Endothelial cell of umbilical vein (primary cell): ENCODE data around the gene RAB1A. TPM values are rescaled to one million over a fixed set of nuclear protein-coding genes. Genes with fewer than 3 reads are reported as not detected.

Source experiments
- BruUV-seq: library from RNA; stranded (reverse); fragments of 400-500 nt; replicated peaks from 2 replicates; lab custom pipeline; 2021; lab: Mats Ljungman, UMichigan
- CTCF ChIA-PET: fragments of 300-600, 350-600 bp; sonication (Branson Sonifier 250); formaldehyde crosslinking; loops from one replicate; lab custom pipeline; 2021; ENCODE audit warnings: antibody characterized with exemption, inconsistent platforms; lab: Charles Lee
- POLR2A ChIA-PET: fragments of 300-600, 350-600 bp; sonication (Branson Sonifier 250); formaldehyde crosslinking; loops from one replicate; lab custom pipeline; 2021; ENCODE audit warnings: antibody characterized with exemption, inconsistent platforms; lab: Charles Lee
- DNase-seq: peaks from one replicate; pipeline ENCODE4 v3.0.0-alpha.2; 2011; ENCODE audit warnings: low read depth, low spot score
- FAIRE-seq: peaks from 2 replicates; lab custom pipeline; 2011; peaks lifted over from hg19 to GRCh38; lab: Jason Lieb, UNC
- H2AFZ ChIP-seq: 2 replicates; pipeline ENCODE4 v1.6.0; 2012; ENCODE audit warnings: low read depth, low read length, control low read depth, inconsistent platforms
- H3K27ac ChIP-seq: 2 replicates; pipeline ENCODE4 v1.5.1; 2011; ENCODE audit warnings: low read depth, mild to moderate bottlenecking, control low read depth, low read length, moderate library complexity; ENCODE audit not compliant: insufficient read depth
- H3K27me3 ChIP-seq, 2 experiments: 2 replicates each; pipeline versions ENCODE4 v1.6.0 to v1.6.1; 2011; ENCODE audit warnings: low read length in 2 of 2, mixed read lengths in 1 of 2; ENCODE audit not compliant: control insufficient read depth in 2 of 2, insufficient read depth in 2 of 2
- H3K36me3 ChIP-seq, 2 experiments: 2 replicates in 1 of 2; 3 replicates in 1 of 2; pipeline ENCODE4 v1.5.1; 2011; ENCODE audit warnings: low read length in 2 of 2, mild to moderate bottlenecking in 1 of 2, moderate library complexity in 1 of 2; ENCODE audit not compliant: control insufficient read depth in 2 of 2, insufficient read depth in 2 of 2; ENCODE audit errors: extremely low read depth in 1 of 2
- H3K4me1 ChIP-seq: 3 replicates; pipeline ENCODE4 v1.5.1; 2011; ENCODE audit warnings: mild to moderate bottlenecking, low read length; ENCODE audit not compliant: control insufficient read depth, insufficient read depth; ENCODE audit errors: extremely low read depth
- H3K4me2 ChIP-seq: 2 replicates; pipeline ENCODE4 v1.6.1; 2011; ENCODE audit warnings: low read length, control low read depth, mixed read lengths; ENCODE audit not compliant: insufficient read depth
- H3K4me3 ChIP-seq, 3 experiments: fragments of 200-600 bp in 1 of 3; sonication (generic), shearing (Covaris generic) in 1 of 3; replicated peaks in 1 of 3; 2 replicates each; pipeline ENCODE4 v1.5.1; 2011 to 2016; ENCODE audit warnings: control low read depth in 3 of 3, low read length in 3 of 3, mild to moderate bottlenecking in 2 of 3, inconsistent platforms in 1 of 3, low read depth in 1 of 3, moderate library complexity in 1 of 3; ENCODE audit not compliant: insufficient read depth in 1 of 3
- H3K79me2 ChIP-seq: 2 replicates; pipeline ENCODE4 v1.6.0; 2012; ENCODE audit warnings: low read length, inconsistent platforms; ENCODE audit not compliant: control insufficient read depth, insufficient read depth
- H3K9ac ChIP-seq: replicated peaks from 2 replicates; pipeline ENCODE3; 2011; ENCODE audit warnings: low read length, control low read depth; ENCODE audit not compliant: insufficient read depth; ENCODE audit errors: extremely low read depth
- H3K9me1 ChIP-seq: replicated peaks from 3 replicates; pipeline ENCODE4 v1.6.0; 2011; ENCODE audit warnings: mild to moderate bottlenecking, low read length; ENCODE audit not compliant: control insufficient read depth, insufficient read depth; ENCODE audit errors: extremely low read depth
- H3K9me3 ChIP-seq: replicated peaks from 2 replicates; pipeline ENCODE4 v1.5.1; 2012; ENCODE audit warnings: low read length, inconsistent platforms; ENCODE audit not compliant: control insufficient read depth, insufficient read depth
- H4K20me1 ChIP-seq: replicated peaks from 2 replicates; pipeline ENCODE3; 2011; ENCODE audit warnings: mild to moderate bottlenecking, low read length; ENCODE audit not compliant: control insufficient read depth, insufficient read depth; ENCODE audit errors: extremely low read depth
- EZH2 ChIP-seq: IDR thresholded peaks from 2 replicates; pipeline ENCODE4 v1.6.1; 2012; ENCODE audit warnings: borderline replicate concordance, low read depth, mild to moderate bottlenecking, moderate library complexity, low read length, inconsistent platforms; ENCODE audit not compliant: severe bottlenecking
- FOS ChIP-seq: IDR thresholded peaks from 2 replicates; pipeline ENCODE4 v1.6.1; 2011; ENCODE audit warnings: mild to moderate bottlenecking, low read length, moderate library complexity, borderline replicate concordance; ENCODE audit not compliant: insufficient read depth
- GATA2 ChIP-seq: IDR thresholded peaks from 2 replicates; pipeline ENCODE4 v1.7.0; 2011; ENCODE audit warnings: low read depth, mild to moderate bottlenecking, moderate library complexity, mixed read lengths, low read length; ENCODE audit not compliant: insufficient read length, insufficient read depth
- JUN ChIP-seq: IDR thresholded peaks from 2 replicates; pipeline ENCODE4 v1.6.1; 2011; ENCODE audit warnings: borderline replicate concordance, low read depth; ENCODE audit not compliant: insufficient read length, insufficient read depth
- MAX ChIP-seq: IDR thresholded peaks from 2 replicates; pipeline ENCODE4 v1.6.1; 2011; ENCODE audit not compliant: insufficient read depth, insufficient read length
- MYC ChIP-seq: IDR thresholded peaks from one replicate; pipeline ENCODE4 v1.6.1; 2011; ENCODE audit warnings: mild to moderate bottlenecking, low read depth, low read length
- POLR2A ChIP-seq: IDR thresholded peaks from 2 replicates; pipeline ENCODE4 v1.6.1; 2012; ENCODE audit warnings: low read depth, mild to moderate bottlenecking, control low read depth, low read length
- POLR2AphosphoS5 ChIP-seq: IDR thresholded peaks from 2 replicates; pipeline ENCODE4 v1.6.1; 2012; ENCODE audit warnings: low read depth, mild to moderate bottlenecking, control low read depth, low read length, moderate library complexity; ENCODE audit not compliant: insufficient read depth
- dilution Hi-C: fragments of 300-500 bp; cut with MboI; formaldehyde crosslinking; loops from one replicate; pipeline ENCODE4 v1.15.0; 2019; ENCODE audit warnings: low sequenced_read_pairs; ENCODE audit not compliant: extremely low pct_ligation_motif_present
- intact Hi-C: fragments of 100-400 bp; cut with micrococcal nuclease; formaldehyde crosslinking; loops from one replicate; pipeline ENCODE4 v1.10.0; 2022
- polyA plus RNA-seq, 4 experiments: library from polyadenylated mRNA; depleted of rRNA in 3 of 4; stranded (reverse) in 3 of 4; unstranded in 1 of 4; fragments of >200 nt; gene quantifications; 2 replicates each; pipeline versions ENCODE4 v1.2.1 to v1.2.3, GENCODE V29; 2011 to 2012; ENCODE audit warnings: missing spikeins in 1 of 4
- total RNA-seq: library from RNA; stranded (reverse); gene quantifications from 2 replicates; pipeline ENCODE4 v1.2.3, GENCODE V29; 2021
- TF ChIP-seq, protein P1 (sequence below), 2 donors: IDR thresholded peaks; 1 replicate in 1 of 2; 2 replicates in 1 of 2; pipeline ENCODE4 v1.5.1; 2011; ENCODE audit warnings: low read length in 2 of 2, mild to moderate bottlenecking in 2 of 2, moderate library complexity in 2 of 2, control low read depth in 1 of 2, inconsistent platforms in 1 of 2, low read depth in 1 of 2; ENCODE audit not compliant: insufficient read depth in 1 of 2; ENCODE audit errors: extremely low read depth in 1 of 2

The RAB1A gene
- total and polyA plus RNA-seq, 2 donors (not counting 3 experiments of a cell fraction or from before 2014, with no cell fraction given), result 121 to 176 TPM

DNA sequence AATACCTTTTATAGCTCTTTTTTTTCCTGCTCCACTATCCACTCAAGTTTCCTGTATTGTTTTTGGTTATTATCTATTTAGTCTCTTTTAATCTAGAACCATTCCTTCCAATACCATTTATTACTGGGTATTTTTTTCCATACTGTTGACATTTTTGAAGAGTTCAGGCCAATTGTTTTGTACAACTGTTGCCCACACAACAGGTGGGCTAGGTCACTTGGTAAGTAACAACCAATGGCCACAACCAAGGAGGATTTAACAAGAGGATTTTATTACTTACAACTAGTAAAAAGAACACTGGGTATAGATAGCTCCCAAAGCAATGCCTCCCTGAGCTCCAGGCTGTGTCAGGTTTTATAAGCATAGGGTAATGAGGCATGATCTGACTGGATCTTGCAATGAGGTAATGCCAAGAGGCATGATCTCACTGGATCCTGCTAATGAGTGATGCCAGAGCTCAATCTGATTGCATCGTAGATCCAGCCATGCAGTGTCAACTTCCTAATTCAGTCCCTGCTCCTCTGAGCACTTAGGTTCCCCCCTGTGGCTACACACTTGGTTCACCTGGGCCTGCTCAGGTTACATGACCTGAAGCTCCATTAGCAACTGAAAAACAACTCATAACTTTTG, 80.8 kb downstream of the RAB1A start:
- Histone ChIP-seq H3K27me3 (peaks cover 0 to 7% of the 10 kb centered on the region in 2 experiments), H4K20me1 (no peaks in the 10 kb centered on the region), H2AFZ (no peak overlapping the region), H3K36me3 (no peaks in the 10 kb centered on the region), H3K9me1 (no peaks in the 10 kb centered on the region), H3K4me3 (no peak overlapping the region), H3K9ac (no peak overlapping the region), H3K79me2 (no peaks in the 10 kb centered on the region), H3K9me3 (no peaks in the 10 kb centered on the region), H3K4me2 (no peak overlapping the region), H3K27ac (no peak overlapping the region), H3K4me1 (no peaks in the 10 kb centered on the region)
- intact Hi-C loops, result no loop called here
- BruUV-seq, result no TSS peak
- ChIA-PET CTCF (no interaction called here), POLR2A (no interaction called here)
- DNase-seq, result no peak
- dilution Hi-C loops, result no loop called here
- FAIRE-seq, result no peak
- TF ChIP-seq POLR2A, result no peak

DNA sequence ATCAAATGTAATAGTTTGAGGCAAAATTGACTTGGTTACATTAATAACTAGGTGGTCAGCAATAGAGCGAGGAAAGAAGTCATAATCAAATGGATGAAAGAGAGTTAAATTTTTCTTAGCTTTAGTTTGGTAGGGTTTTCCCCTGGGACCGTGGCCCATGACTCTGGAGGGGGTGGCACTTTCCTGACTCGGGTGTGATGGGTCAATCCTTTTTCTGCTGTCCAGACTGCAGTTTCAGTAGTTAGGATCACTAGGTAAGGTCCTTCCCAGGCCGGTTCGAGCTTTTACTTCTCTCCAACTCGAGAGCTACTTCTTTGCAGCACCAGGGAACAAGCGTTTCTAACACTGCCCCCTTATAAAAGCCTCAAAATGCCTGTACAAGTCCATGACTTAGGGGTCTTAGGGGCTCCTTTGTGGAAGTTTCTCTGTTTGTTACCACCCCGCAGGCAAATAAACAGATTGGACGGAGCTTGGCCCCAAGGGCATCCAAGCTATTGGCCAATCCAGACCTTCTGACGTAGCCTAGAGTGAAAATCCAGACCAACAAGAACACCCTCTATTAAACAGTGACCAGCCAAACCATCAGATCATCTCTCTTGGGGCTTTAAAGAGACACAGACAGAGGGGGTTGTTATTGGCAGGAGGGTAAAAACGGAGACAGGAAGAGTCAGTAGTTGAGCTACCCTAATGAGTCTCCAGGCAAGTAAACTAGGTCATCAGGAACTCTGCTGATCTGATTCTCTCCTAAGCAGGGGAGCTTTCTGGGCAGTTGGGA, 83.1 kb downstream of the RAB1A start:
- Histone ChIP-seq H3K27ac (no peak overlapping the region), H3K9me1 (no peaks in the 10 kb centered on the region), H3K9me3 (no peaks in the 10 kb centered on the region), H3K4me3 (no peak overlapping the region), H4K20me1 (no peaks in the 10 kb centered on the region), H3K4me1 (peaks cover 10% of the 10 kb centered on the region), H3K9ac (no peak overlapping the region), H3K27me3 (peaks cover 0 to 7% of the 10 kb centered on the region in 2 experiments), H2AFZ (no peak overlapping the region), H3K79me2 (no peaks in the 10 kb centered on the region), H3K36me3 (no peaks in the 10 kb centered on the region), H3K4me2 (no peak overlapping the region)
- CTCF ChIA-PET, result interaction anchor here (0.6 to 1.5 kb wide), 4 partner anchors 11 to 140 kb away, joined by 3 to 4 read pairs (median 3); no protein-coding TSS in a partner anchor
- intact Hi-C loops (no loop called here), dilution Hi-C loops (no loop called here)
- BruUV-seq, result no TSS peak
- POLR2A ChIA-PET, result no interaction called here
- no peak for FAIRE-seq
- no peak for DNase-seq
- TF ChIP-seq POLR2AphosphoS5 (no peak), FOS (no peak), MAX (no peak), GATA2 (no peak), POLR2A (no peak), MYC (no peak), EZH2 (no peak), JUN (no peak)
- TF ChIP-seq, protein P1, sequence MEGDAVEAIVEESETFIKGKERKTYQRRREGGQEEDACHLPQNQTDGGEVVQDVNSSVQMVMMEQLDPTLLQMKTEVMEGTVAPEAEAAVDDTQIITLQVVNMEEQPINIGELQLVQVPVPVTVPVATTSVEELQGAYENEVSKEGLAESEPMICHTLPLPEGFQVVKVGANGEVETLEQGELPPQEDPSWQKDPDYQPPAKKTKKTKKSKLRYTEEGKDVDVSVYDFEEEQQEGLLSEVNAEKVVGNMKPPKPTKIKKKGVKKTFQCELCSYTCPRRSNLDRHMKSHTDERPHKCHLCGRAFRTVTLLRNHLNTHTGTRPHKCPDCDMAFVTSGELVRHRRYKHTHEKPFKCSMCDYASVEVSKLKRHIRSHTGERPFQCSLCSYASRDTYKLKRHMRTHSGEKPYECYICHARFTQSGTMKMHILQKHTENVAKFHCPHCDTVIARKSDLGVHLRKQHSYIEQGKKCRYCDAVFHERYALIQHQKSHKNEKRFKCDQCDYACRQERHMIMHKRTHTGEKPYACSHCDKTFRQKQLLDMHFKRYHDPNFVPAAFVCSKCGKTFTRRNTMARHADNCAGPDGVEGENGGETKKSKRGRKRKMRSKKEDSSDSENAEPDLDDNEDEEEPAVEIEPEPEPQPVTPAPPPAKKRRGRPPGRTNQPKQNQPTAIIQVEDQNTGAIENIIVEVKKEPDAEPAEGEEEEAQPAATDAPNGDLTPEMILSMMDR (IDR thresholded peaks at IDR 0.05; ENCODE audit: extremely low read depth in 1 of 2, insufficient read depth in 1 of 2, low read depth in 1 of 2, low read length in 2 of 2), result no peak
